ENCODE measurements around the gene STXBP1. TPM values are rescaled to one million over a fixed set of nuclear protein-coding genes. Genes with fewer than 3 reads are reported as not detected.
A peak's percentile ranks its signal among the peaks of the same experiment; 100 is the strongest.

Gene STXBP1
- total RNA-seq, 1 donor from 2014 or later: 92.1 TPM

GRCh38 chr9:127711226-127711701 is 99.2 kb downstream of the STXBP1 start:
- DNase-seq (no peak), ATAC-seq (no peak)
- peaks cover 12% of the 10 kb centered on the region for H3K4me1 ChIP-seq
- no peak for TF ChIP-seq CTCF (IDR thresholded peaks at IDR 0.05)
- intact Hi-C loops (cut with DNase I): no loop called here
- no peak overlapping the region for H3K27ac ChIP-seq
- no peak overlapping the region for H3K4me3 ChIP-seq
- H3K36me3 ChIP-seq: no peaks in the 10 kb centered on the region
- no peaks in the 10 kb centered on the region for H3K27me3 ChIP-seq
- no peaks in the 10 kb centered on the region for H3K9me3 ChIP-seq

- no peak for ATAC-seq
- intact Hi-C loops (cut with DNase I): no loop called here
- H3K4me3 ChIP-seq: no peak overlapping the region
- no peaks in the 10 kb centered on the region for H3K36me3 ChIP-seq
- TF ChIP-seq CTCF (IDR thresholded peaks at IDR 0.05): no peak
- H3K9me3 ChIP-seq: no peaks in the 10 kb centered on the region
- no peak for DNase-seq
- H3K27me3 ChIP-seq: no peaks in the 10 kb centered on the region
- H3K4me1 ChIP-seq: peaks cover 12% of the 10 kb centered on the region
- H3K27ac ChIP-seq: no peak overlapping the region
Measured at GRCh38 chr9:127711831-127712274, 99.8 kb downstream of the STXBP1 start.

GRCh38 chr9:127712371-127712770 is 100.3 kb downstream of the STXBP1 start:
- intact Hi-C loops (cut with DNase I): no loop called here

GRCh38 chr9:127712867-127713266 is 100.8 kb downstream of the STXBP1 start:
- DNase-seq (no peak), ATAC-seq (no peak)
- Histone ChIP-seq H3K27me3 (no peaks in the 10 kb centered on the region), H3K4me3 (no peak overlapping the region), H3K4me1 (peaks cover 12% of the 10 kb centered on the region), H3K36me3 (no peaks in the 10 kb centered on the region), H3K27ac (no peak overlapping the region), H3K9me3 (no peaks in the 10 kb centered on the region)
- intact Hi-C loops (cut with DNase I): no loop called here
- no peak for TF ChIP-seq CTCF (IDR thresholded peaks at IDR 0.05)

More at GRCh38 chr9:127712371-127712770, 100.3 kb downstream of the STXBP1 start:
- TF ChIP-seq CTCF (IDR thresholded peaks at IDR 0.05): no peak
- H3K27me3 ChIP-seq: no peaks in the 10 kb centered on the region
- no peak for ATAC-seq
- peaks cover 12% of the 10 kb centered on the region for H3K4me1 ChIP-seq
- no peaks in the 10 kb centered on the region for H3K9me3 ChIP-seq
- H3K4me3 ChIP-seq: no peak overlapping the region
- no peaks in the 10 kb centered on the region for H3K36me3 ChIP-seq
- no peak overlapping the region for H3K27ac ChIP-seq
- no peak for DNase-seq

- H3K9me3 ChIP-seq: no peaks in the 10 kb centered on the region
- peaks cover 12% of the 10 kb centered on the region for H3K4me1 ChIP-seq
- ATAC-seq: no peak
- H3K27me3 ChIP-seq: no peaks in the 10 kb centered on the region
- peak overlapping the region; percentile 91 for H3K4me3 ChIP-seq
- H3K27ac ChIP-seq: no peak overlapping the region
- no peaks in the 10 kb centered on the region for H3K36me3 ChIP-seq
- no peak for DNase-seq
- intact Hi-C loops (cut with DNase I): no loop called here
- no peak for TF ChIP-seq CTCF (IDR thresholded peaks at IDR 0.05)
Measured at GRCh38 chr9:127714020-127714750, 102.1 kb downstream of the STXBP1 start.

Measured in upper lobe of right lung (tissue), 1 donor.